GM10266 (cell line): Measurements from ENCODE around the gene ZNF367.

Source experiments
- DNase-seq: peaks from one replicate; pipeline ENCODE4 v3.0.0; 2012; ENCODE audit errors: extremely low spot score
- CTCF ChIP-seq: IDR thresholded peaks from 2 replicates; pipeline ENCODE4 v1.5.1; 2012; ENCODE audit warnings: mild to moderate bottlenecking, low read depth; ENCODE audit not compliant: control insufficient read depth, insufficient read depth; ENCODE audit errors: missing control alignments

Gene ZNF367

GRCh38 chr9:96338299-96338698 lies 79.9 kb downstream of the ZNF367 start:
- no peak for TF ChIP-seq CTCF

More at GRCh38 chr9:96338299-96338698, 79.9 kb downstream of the ZNF367 start:
- no peak for DNase-seq
